PFSK-1 (cell line): ENCODE data around the gene STAMBPL1.

Source experiments
- FOXP2 ChIP-seq: optimal IDR thresholded peaks from 2 replicates; pipeline ENCODE3; 2011; ENCODE audit warnings: borderline replicate concordance, control low read depth, inconsistent platforms; ENCODE audit not compliant: insufficient read depth; ENCODE audit errors: extremely low read length, extremely low read depth
- SIN3A ChIP-seq: IDR thresholded peaks from 2 replicates; pipeline ENCODE4 v1.6.1; 2012; ENCODE audit warnings: mild to moderate bottlenecking, low read length, moderate library complexity, borderline replicate concordance; ENCODE audit not compliant: insufficient read depth
- TAF1 ChIP-seq: IDR thresholded peaks from 2 replicates; pipeline ENCODE4 v1.6.1; 2012; ENCODE audit warnings: low read length, control low read depth, borderline replicate concordance; ENCODE audit not compliant: insufficient read depth

DNA sequence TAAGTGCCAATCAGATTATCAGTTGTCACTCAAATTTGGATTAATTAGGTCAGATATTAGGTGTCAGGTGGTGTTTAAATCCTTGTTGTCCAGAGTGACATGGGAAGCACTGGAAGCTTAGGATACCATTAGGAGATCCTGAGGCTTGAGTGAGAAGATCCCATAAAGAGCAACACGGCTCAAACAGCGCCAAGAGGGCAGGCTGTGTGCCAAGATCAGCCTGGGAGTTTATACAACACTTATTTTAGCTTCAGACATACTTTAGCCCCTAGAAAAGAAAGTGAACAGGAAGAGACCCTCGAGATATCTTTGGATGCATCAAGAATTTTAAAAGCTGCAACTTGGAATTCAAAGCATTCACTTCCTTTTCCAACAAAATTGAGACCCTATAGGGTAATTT, 86.8 kb downstream of the STAMBPL1 start:
- TF ChIP-seq SIN3A (no peak), FOXP2 (no peak), TAF1 (no peak)
